NCI-H1092 (cell line): ENCODE measurements around the gene PKP4.

ENCODE experiments used
- DNase-seq: peaks from one replicate; lab custom pipeline; 2025; lab: John Stamatoyannopoulos, UW

PKP4 gene

GRCh38 chr2:158650646-158651357, 194.1 kb downstream of the PKP4 start:
- no peak for DNase-seq

GRCh38 chr2:158651358-158652057, 194.8 kb downstream of the PKP4 start:
- no peak for DNase-seq

GRCh38 chr2:158655628-158656027, 198.9 kb downstream of the PKP4 start:
- DNase-seq: no peak

GRCh38 chr2:158656492-158657229, 199.9 kb downstream of the PKP4 start:
- no peak for DNase-seq

- no peak for DNase-seq
These were observed 201.6 kb downstream of the PKP4 start for GRCh38 chr2:158658396-158658795.

GRCh38 chr2:158659483-158659882, 202.7 kb downstream of the PKP4 start:
- DNase-seq: no peak

- DNase-seq: no peak
These were observed 204.5 kb downstream of the PKP4 start for GRCh38 chr2:158661231-158661630.

GRCh38 chr2:158662421-158662820, 205.7 kb downstream of the PKP4 start:
- DNase-seq: no peak

- DNase-seq: no peak
These were observed 207.0 kb downstream of the PKP4 start for GRCh38 chr2:158663796-158664195.

- DNase-seq: no peak
These were observed 208.2 kb downstream of the PKP4 start for GRCh38 chr2:158664987-158665386.

- DNase-seq: no peak
These were observed 209.0 kb downstream of the PKP4 start for GRCh38 chr2:158665536-158666302.

GRCh38 chr2:158666969-158667368, 210.2 kb downstream of the PKP4 start:
- DNase-seq: no peak

GRCh38 chr2:158667586-158667985, 210.8 kb downstream of the PKP4 start:
- no peak for DNase-seq

GRCh38 chr2:158668001-158668765, 211.4 kb downstream of the PKP4 start:
- no peak for DNase-seq

GRCh38 chr2:158670292-158670691, 213.5 kb downstream of the PKP4 start:
- DNase-seq: no peak

GRCh38 chr2:158671360-158672245, 214.9 kb downstream of the PKP4 start:
- DNase-seq: no peak

GRCh38 chr2:158676295-158676694, 219.5 kb downstream of the PKP4 start:
- DNase-seq: no peak

GRCh38 chr2:158676696-158677095, 219.9 kb downstream of the PKP4 start:
- DNase-seq: no peak

GRCh38 chr2:158677542-158677941, 220.8 kb downstream of the PKP4 start:
- DNase-seq: no peak

GRCh38 chr2:158681816-158682215, 225.1 kb downstream of the PKP4 start:
- DNase-seq: no peak
